OCI-LY1 (cell line): ENCODE results near the gene ZNF296.

Source experiments
- EZH2 ChIP-seq: fragments of 200-600 bp; sonication (generic), shearing (Covaris generic); IDR thresholded peaks from 2 replicates; pipeline ENCODE4 v1.8.0; 2017; ENCODE audit warnings: borderline replicate concordance, mixed run types, mild to moderate bottlenecking, antibody characterized with exemption, low read length, moderate library complexity, mixed read lengths
- TF ChIP-seq, protein P1 (sequence below): fragments of 200-600 bp; sonication (generic), shearing (Covaris generic); IDR thresholded peaks from 2 replicates; pipeline ENCODE4 v1.5.1; 2017; ENCODE audit warnings: mild to moderate bottlenecking, antibody characterized with exemption, low read length, moderate library complexity, mixed read lengths

GRCh38 chr19:45032421-45032820 is 43.9 kb downstream of the ZNF296 start:
- TF ChIP-seq, protein P1, sequence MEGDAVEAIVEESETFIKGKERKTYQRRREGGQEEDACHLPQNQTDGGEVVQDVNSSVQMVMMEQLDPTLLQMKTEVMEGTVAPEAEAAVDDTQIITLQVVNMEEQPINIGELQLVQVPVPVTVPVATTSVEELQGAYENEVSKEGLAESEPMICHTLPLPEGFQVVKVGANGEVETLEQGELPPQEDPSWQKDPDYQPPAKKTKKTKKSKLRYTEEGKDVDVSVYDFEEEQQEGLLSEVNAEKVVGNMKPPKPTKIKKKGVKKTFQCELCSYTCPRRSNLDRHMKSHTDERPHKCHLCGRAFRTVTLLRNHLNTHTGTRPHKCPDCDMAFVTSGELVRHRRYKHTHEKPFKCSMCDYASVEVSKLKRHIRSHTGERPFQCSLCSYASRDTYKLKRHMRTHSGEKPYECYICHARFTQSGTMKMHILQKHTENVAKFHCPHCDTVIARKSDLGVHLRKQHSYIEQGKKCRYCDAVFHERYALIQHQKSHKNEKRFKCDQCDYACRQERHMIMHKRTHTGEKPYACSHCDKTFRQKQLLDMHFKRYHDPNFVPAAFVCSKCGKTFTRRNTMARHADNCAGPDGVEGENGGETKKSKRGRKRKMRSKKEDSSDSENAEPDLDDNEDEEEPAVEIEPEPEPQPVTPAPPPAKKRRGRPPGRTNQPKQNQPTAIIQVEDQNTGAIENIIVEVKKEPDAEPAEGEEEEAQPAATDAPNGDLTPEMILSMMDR: no peak
- TF ChIP-seq EZH2: no peak
